Fibroblast of peridontal ligament (primary cell): ENCODE measurements around the gene PTGS2.

Source experiments
- DNase-seq: peaks from one replicate; pipeline ENCODE4 v3.0.0-alpha.2; 2010; ENCODE audit errors: extremely low read depth

PTGS2 gene

GRCh38 chr1:186680245-186681061, at the start of gene PTGS2:
TSS of gene PTGS2 (minus strand) at chr1:186680423. CDS start at chr1:186680290, 133 bp downstream.
- peak; percentile 99 for DNase-seq

GRCh38 chr1:186722711-186723309, 42.6 kb upstream of the PTGS2 start:
- DNase-seq = peak; percentile 69

- DNase-seq = no peak
Measured at GRCh38 chr1:186717286-186717685, 37.1 kb upstream of the PTGS2 start.

GRCh38 chr1:186715887-186716809, 35.9 kb upstream of the PTGS2 start:
- DNase-seq = peak; percentile 73

GRCh38 chr1:186710696-186711095, 30.5 kb upstream of the PTGS2 start:
- no peak for DNase-seq

DNA sequence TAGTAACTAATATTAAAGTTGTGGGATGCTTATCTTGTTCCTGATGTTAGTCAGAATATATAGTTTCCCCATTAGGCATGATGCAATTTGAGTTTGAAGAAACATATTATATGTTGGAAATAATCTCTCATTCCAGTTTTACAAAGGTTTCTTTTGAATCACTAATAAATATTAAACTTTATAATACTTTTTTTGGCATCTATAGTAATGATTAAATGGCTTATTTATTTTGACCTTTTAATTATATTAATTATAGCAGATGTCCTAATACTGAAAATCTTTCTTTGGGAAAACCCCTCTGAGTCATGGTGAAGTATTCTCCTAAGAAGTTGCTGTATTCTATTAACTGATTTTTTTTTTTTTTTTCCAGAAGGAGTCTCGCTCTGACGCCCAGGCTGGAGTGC, 28.5 kb upstream of the PTGS2 start:
- DNase-seq = no peak

DNA sequence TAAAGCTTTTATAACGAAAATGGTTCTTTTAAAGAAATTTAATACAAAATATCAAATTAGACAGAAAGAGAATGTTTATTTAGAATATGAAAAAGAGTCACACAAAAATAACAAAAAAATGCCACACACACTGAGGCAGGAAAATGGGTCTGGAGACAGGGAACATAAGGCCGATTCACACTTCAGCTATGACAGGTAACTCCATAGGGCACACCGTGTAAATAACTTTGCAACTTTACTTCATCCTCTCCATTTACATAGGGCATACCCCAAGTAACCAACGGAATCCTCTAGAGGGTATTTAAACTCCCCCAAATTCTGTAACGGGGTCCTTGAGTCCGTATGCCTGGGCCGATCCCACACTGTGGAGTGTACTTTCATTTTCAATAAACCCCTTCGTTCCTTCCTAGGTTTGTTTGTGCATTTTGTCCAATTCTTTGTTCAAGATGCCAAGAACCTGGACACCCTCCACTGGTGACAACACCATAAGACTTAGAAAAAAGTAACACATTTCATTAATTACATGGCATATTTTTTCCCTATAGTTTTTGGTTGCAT, 23.1 kb upstream of the PTGS2 start:
- DNase-seq = no peak

DNA sequence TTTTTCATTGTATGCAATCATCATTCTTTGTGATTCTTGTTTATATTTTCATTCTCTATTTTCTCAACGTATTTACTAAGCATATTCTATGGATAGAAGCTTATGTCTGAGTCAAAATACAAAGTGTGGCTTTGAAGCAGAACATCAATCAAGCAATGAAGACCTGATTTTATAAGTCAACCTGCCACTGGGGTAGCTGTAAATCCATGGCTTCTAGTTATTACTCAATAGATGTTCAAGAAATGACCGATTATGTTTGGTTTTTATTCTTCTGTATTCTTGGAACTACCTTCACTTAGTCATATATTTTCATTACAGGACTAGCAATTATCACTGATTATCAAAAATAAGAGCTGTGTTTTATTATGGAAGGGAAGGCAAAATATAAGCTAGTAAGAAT, 20.5 kb upstream of the PTGS2 start:
- DNase-seq = no peak

DNA sequence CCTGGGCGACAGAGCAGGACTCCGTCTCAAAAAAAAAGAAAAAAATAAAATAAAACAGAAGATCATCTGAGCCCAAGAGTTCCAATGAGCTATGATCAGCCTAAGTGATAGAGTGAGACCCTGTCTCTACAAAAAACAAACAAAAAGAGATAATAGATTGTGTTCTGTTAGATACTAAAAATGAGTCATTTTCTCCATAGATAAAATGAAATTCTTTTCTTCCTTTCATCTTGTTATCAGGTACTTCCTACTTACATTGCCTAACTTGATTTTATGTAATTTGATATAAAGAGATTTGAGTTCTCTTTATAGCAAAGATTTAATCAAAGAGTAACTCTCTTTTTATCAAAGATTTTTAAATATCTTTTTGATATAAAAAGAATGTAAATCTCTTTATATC, 19.3 kb upstream of the PTGS2 start:
- DNase-seq = no peak

GRCh38 chr1:186689907-186690306, 9.7 kb upstream of the PTGS2 start:
- peak; percentile 81 for DNase-seq

- no peak for DNase-seq
Measured at GRCh38 chr1:186689376-186689775, 9.2 kb upstream of the PTGS2 start.

DNA sequence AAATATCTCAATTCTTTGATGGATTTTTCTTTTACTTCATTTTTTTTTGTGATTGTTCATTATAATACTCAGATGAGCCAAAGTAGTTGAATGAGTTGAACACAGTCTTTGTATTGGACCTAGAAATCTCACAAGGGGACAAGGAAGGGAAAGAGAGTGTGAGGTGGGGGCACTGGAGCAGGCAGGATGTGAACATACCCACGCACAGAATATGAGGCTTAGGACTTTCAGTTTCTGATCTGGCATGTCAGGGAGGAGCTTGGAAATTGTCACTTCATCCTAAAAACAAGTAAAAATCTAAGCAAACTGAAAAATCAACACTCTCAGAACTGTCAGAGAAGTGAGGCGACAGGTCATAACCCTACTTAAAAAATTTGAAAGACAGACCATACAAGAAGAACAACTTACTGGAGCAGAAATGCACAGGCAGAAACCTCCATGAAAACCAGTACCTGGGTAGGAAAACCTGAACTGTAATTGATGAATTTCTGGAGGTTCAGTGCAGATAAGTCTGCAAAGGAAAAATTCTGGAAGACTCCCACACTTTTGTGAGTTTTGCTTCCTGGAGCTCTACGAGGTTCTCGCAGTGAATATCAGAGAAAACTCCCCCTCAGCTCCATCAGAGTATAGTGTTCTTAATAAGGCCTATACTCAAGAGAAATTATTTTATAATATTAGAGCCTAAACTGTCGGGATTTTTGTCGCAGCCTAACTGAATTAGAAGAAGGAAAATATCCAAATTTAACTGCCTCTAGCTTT, 3.6 kb upstream of the PTGS2 start:
- peak; percentile 45 for DNase-seq

GRCh38 chr1:186682736-186683135, 2.5 kb upstream of the PTGS2 start:
- DNase-seq = peak; percentile 91

- DNase-seq = peak; percentile 90
Measured at GRCh38 chr1:186681801-186682200, 1.6 kb upstream of the PTGS2 start.

DNA sequence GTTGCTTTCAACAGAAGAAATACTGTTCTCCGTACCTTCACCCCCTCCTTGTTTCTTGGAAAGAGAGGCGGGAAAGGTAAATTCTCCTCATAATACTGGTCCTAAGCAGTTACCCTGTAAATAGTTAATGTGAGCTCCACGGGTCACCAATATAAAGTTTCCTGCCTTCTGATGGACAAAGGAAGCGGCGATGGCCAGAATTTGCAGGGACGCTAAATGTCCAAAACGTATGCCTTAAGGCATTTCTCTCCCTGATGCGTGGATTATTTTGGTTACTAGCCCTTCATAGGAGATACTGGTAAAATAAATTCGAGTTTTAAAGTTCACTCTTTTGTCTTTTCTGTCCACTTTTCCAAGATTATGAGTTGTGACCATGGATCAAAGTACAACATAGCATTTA, 898 bp upstream of the PTGS2 start:
- peak; percentile 54 for DNase-seq

DNA sequence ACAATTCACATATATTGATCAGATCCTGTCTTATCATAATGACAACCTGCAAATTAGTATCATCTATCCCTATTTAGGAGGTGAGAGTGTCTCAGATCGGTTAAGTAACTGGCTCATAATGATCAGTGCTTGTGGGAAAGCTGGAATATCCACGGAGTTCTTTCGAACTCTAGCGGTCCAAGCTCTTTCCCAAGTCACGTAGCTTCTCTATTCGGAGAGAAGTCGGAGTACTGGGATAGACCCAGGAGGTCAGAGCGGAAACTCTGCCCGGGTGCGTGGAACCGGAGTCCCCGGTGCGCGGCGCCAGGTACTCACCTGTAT, 339 bp downstream of the PTGS2 start:
- peak; percentile 71 for DNase-seq

GRCh38 chr1:186678155-186678554, 2.1 kb downstream of the PTGS2 start:
- peak; percentile 8 for DNase-seq

- peak; percentile 11 for DNase-seq
Measured at GRCh38 chr1:186672596-186672995, 7.6 kb downstream of the PTGS2 start.

DNA sequence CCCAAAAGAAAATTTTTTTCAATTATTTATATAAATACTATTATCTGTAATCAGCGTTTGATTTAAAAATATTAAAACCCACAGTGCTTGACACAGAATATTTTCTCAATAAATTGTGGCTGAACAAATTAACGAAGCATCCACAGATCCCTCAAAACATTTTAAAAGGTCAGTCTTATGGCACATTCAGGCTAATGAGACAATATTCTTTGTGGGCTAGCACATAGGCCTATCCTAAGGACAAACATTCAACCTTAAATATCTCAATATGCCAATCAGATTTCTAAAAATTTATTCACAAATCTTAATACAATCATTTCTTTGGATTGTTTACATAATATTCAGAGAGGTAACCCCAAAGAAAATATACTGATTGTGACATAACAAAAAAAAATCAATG, 8.1 kb downstream of the PTGS2 start:
- peak; percentile 3 for DNase-seq

DNA sequence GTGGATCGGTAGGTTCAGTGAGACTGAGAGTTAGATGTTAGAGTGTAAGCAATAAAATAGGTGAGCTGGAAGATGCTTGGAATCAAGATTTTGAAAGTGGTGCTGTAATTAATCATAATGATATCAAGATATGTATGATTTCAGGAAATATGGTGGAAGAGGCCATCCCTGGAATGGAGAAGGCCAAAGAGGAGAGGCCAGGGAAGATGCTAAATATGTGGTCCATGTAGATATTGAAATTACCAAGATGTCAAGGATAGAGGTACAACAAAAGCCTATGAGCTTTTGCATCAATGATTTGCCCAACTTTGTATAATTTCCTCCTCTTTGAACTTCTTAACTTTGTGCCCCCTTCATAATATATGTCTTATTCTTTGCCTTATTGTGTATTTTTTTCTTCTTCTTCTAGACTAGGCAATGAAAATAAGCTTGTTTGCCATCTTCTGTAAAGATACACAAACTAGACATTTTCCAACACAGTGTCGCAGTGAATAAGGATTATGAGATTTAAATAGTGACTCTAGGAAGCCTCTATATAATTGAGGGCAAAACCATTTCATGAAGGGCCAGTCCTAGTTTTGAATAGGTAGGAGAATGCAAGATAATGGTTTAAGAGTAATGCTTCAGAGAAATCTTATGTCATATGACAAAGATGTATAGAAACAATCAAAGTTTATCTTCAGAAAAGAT, 8.9 kb downstream of the PTGS2 start:
- DNase-seq = peak; percentile 9
